Progenitor cell of endocrine pancreas (in vitro differentiated cells): ENCODE results near the gene TMPRSS6. TPM values are rescaled to one million over a fixed set of nuclear protein-coding genes. Genes with fewer than 3 reads are reported as not detected.
"Not testable (repeated sequence)": the region's sequence is repeated elsewhere in the genome, so short reads cannot be mapped to it uniquely, and the experiment has no call there.

Experiments used
- DNase-seq: peaks from one replicate; pipeline ENCODE4 v3.0.0; 2021; ENCODE audit warnings: low spot score; ENCODE audit not compliant: unreplicated experiment
- H3K27ac Mint-ChIP-seq: 2 replicates; pipeline ENCODE4 v1.8.0; 2021; ENCODE audit warnings: mild to moderate bottlenecking, moderate library complexity, mixed read lengths
- H3K27me3 Mint-ChIP-seq: 2 replicates; pipeline ENCODE4 v1.8.0; 2021; ENCODE audit warnings: mixed read lengths
- H3K36me3 Mint-ChIP-seq: 2 replicates; pipeline ENCODE4 v1.8.0; 2022; ENCODE audit warnings: mixed read lengths; ENCODE audit not compliant: insufficient read depth
- H3K4me1 Mint-ChIP-seq: 2 replicates; pipeline ENCODE4 v1.8.0; 2021; ENCODE audit warnings: low read depth, mixed read lengths
- H3K4me3 Mint-ChIP-seq: 2 replicates; pipeline ENCODE4 v1.8.0; 2021; ENCODE audit warnings: low read depth, mild to moderate bottlenecking, moderate library complexity, mixed read lengths
- H3K9me3 Mint-ChIP-seq: 2 replicates; pipeline ENCODE4 v1.8.0; 2021; ENCODE audit warnings: low read depth, mixed read lengths
- CTCF ChIP-seq: fragments of 200-600 bp; sonication (generic); IDR thresholded peaks from one replicate; pipeline ENCODE4 v1.5.0; 2021; ENCODE audit warnings: antibody characterized with exemption, mild to moderate bottlenecking; ENCODE audit not compliant: unreplicated experiment
- total RNA-seq: library from RNA; stranded (reverse); gene quantifications from 2 replicates; pipeline ENCODE4 v1.2.1, GENCODE V29; 2021

Gene TMPRSS6
- total RNA-seq, 1 donor from 2014 or later, result 12.6 TPM

DNA sequence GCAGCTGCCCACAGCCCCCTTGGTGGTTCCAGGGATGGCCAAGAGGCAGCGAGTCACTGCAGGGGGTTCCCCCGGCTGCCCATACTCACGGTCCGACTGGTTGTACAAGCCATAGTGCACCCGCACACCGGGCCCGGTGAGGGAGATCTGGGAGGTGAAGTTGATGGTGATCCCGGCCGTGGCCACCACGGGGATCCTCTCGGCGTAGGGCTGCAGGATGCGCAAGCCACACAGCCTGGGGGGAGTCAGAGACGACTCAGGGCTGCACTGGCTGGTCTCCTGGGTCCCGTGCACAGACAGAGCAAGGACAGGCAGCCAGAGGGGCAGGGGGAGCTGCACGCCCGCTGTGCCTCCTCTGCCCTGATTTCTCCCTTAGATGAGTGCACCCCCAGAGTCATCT lies 34.5 kb downstream of the TMPRSS6 start:
- Mint-ChIP-seq H3K27ac (no peak overlapping the region), H3K4me1 (peaks cover 2% of the 10 kb centered on the region), H3K27me3 (peaks cover 43% of the 10 kb centered on the region), H3K9me3 (no peaks in the 10 kb centered on the region), H3K4me3 (no peak overlapping the region), H3K36me3 (no peaks in the 10 kb centered on the region)
- DNase-seq, result no peak
- no peak for TF ChIP-seq CTCF

- H3K36me3 Mint-ChIP-seq, result no peaks in the 10 kb centered on the region
- DNase-seq, result no peak
- H3K27me3 Mint-ChIP-seq, result peaks cover 41% of the 10 kb centered on the region
- peaks cover 2% of the 10 kb centered on the region for H3K4me1 Mint-ChIP-seq
- TF ChIP-seq CTCF, result no peak
- no peak overlapping the region for H3K27ac Mint-ChIP-seq
- H3K4me3 Mint-ChIP-seq, result no peak overlapping the region
- H3K9me3 Mint-ChIP-seq, result no peaks in the 10 kb centered on the region
Observed at GRCh38 chr22:37074537-37074936, 35.0 kb downstream of the TMPRSS6 start.

DNA sequence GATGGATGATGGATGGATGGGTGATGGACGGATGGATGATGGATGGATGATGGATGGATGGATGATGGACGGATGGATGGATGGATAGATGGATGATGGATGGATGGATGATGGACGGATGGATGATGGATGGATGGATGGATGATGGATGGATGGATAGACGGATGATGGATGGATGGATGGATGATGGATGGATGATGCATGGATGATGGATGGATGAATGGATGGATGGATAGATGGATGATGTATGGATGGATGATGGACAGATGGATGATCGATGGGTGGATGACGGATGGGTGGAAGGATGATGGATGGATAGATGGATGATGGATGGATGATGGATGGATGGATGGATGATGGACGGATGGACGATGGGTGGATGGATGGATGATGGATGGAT lies 36.8 kb downstream of the TMPRSS6 start:
- H3K36me3 Mint-ChIP-seq, result no peaks in the 10 kb centered on the region
- H3K27me3 Mint-ChIP-seq, result peaks cover 41% of the 10 kb centered on the region

DNA sequence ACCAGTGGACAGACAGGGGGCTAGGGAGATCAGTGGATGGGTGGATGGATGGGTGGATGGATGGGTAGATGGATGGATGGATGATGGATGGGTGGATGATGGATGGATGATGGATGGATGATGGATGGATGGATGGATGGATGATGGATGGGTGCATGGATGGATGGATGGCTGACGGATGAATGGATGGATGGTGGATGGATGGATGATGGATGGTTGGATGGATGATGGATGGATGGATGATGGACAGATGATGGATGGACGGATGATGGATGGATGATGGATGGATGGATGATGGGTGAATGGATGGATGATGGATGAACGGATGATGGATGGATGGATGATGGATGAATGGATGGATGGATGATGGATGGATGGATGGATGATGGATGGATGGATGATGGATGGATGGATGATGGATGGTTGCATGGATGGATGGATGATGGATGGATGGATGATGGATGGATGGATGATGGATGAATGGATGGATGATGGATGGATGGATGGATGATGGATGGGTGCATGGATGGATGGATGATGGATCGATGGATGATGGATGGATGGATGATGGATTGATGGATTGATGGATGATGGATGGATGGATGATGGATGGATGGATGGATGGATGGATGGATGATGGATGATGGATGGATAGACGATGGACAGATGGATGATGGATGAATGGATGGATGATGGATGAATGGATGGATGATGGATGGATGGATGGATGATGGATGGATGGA lies 37.5 kb downstream of the TMPRSS6 start:
- not testable (repeated sequence) for DNase-seq, H3K27ac Mint-ChIP-seq, H3K9me3 Mint-ChIP-seq, H3K36me3 Mint-ChIP-seq, H3K4me3 Mint-ChIP-seq, H3K4me1 Mint-ChIP-seq
- peaks cover 44% of the 10 kb centered on the region for H3K27me3 Mint-ChIP-seq

More for the DNA sequence above, 36.8 kb downstream of the TMPRSS6 start:
- TF ChIP-seq CTCF, result no peak
- no peaks in the 10 kb centered on the region for H3K4me1 Mint-ChIP-seq
- H3K9me3 Mint-ChIP-seq, result no peaks in the 10 kb centered on the region
- H3K27ac Mint-ChIP-seq, result no peak overlapping the region
- no peak overlapping the region for H3K4me3 Mint-ChIP-seq
- no peak for DNase-seq

- no peaks in the 10 kb centered on the region for H3K36me3 Mint-ChIP-seq
- H3K4me3 Mint-ChIP-seq, result no peak overlapping the region
- H3K27me3 Mint-ChIP-seq, result peaks cover 43% of the 10 kb centered on the region
- no peak for DNase-seq
- H3K9me3 Mint-ChIP-seq, result no peaks in the 10 kb centered on the region
- peaks cover 1% of the 10 kb centered on the region for H3K4me1 Mint-ChIP-seq
- no peak for TF ChIP-seq CTCF
- no peak overlapping the region for H3K27ac Mint-ChIP-seq
Observed at GRCh38 chr22:37070744-37071143, 38.8 kb downstream of the TMPRSS6 start.

- TF ChIP-seq CTCF, result no peak
- Mint-ChIP-seq H3K9me3 (no peaks in the 10 kb centered on the region), H3K4me3 (no peak overlapping the region), H3K4me1 (peaks cover 3% of the 10 kb centered on the region), H3K27me3 (peaks cover 39% of the 10 kb centered on the region), H3K36me3 (no peaks in the 10 kb centered on the region), H3K27ac (no peak overlapping the region)
- DNase-seq, result no peak
Observed at GRCh38 chr22:37070334-37070733, 39.2 kb downstream of the TMPRSS6 start.
